Nephron (organoid): ENCODE results near the gene TLR3.

Source experiments
- H3K27ac Mint-ChIP-seq, 3 experiments: 2 replicates each; pipeline ENCODE4 v1.8.0; 2020; ENCODE audit warnings: mixed read lengths in 3 of 3, mild to moderate bottlenecking in 2 of 3, moderate library complexity in 1 of 3
- H3K27me3 Mint-ChIP-seq: 2 replicates; pipeline ENCODE4 v1.8.0; 2021; ENCODE audit warnings: low read depth, mild to moderate bottlenecking, moderate library complexity, mixed read lengths
- H3K36me3 Mint-ChIP-seq: 2 replicates; pipeline ENCODE4 v1.8.0; 2020; ENCODE audit warnings: low read depth, mixed read lengths
- H3K4me1 Mint-ChIP-seq: 2 replicates; pipeline ENCODE4 v1.8.0; 2020; ENCODE audit warnings: mixed read lengths
- H3K4me3 Mint-ChIP-seq, 3 experiments: 2 replicates each; pipeline ENCODE4 v1.8.0; 2020; ENCODE audit warnings: mild to moderate bottlenecking in 3 of 3, mixed read lengths in 3 of 3, moderate library complexity in 2 of 3
- H3K9me3 Mint-ChIP-seq: 2 replicates; pipeline ENCODE4 v1.8.0; 2020; ENCODE audit warnings: mixed read lengths
- TF ChIP-seq, protein P1 (sequence below), 3 experiments: fragments of 200-600 bp; sonication (generic); IDR thresholded peaks; one replicate each; pipeline ENCODE4 v1.5.0; 2021; ENCODE audit warnings: antibody characterized with exemption in 3 of 3; ENCODE audit not compliant: unreplicated experiment in 3 of 3

TLR3 gene

DNA sequence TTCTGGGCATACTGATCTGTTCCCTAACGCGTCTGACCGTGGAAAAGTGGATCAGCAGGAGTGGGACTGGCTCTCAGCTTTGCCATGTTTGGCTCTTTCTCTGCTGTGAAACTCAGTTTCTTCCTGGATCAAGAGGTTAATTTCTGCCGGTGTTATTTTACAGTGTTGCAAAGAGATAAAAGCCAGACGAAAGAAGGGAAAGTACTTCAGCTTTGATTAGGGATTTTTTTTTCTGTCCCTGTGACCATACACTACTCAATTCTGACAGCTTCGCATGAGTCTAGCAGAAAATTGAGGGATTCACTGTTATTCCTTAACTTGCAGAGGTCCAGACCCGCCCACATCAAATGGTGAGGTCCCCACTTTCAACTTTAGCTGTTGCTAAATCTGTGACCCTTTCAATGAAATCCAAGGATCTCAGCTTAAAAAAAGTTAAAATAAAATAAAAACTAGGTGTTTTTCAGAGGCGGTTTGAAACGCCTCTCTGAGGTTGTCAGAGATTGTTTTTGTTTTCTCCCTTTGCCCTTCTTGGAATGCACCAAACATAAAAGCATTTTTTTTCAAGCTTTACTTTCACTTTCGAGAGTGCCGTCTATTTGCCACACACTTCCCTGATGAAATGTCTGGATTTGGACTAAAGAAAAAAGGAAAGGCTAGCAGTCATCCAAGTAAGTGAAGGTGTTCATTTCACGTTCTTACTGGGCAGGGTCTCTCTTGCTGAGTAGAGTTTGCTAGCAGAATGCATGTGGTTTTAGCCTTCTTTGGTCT is at the start of gene TLR3:
TSS of gene TLR3 (plus strand) at position 576 of the 768 bp plus-strand sequence. CDS start 7,464 bp downstream, outside the sequence.
- TF ChIP-seq, protein P1, sequence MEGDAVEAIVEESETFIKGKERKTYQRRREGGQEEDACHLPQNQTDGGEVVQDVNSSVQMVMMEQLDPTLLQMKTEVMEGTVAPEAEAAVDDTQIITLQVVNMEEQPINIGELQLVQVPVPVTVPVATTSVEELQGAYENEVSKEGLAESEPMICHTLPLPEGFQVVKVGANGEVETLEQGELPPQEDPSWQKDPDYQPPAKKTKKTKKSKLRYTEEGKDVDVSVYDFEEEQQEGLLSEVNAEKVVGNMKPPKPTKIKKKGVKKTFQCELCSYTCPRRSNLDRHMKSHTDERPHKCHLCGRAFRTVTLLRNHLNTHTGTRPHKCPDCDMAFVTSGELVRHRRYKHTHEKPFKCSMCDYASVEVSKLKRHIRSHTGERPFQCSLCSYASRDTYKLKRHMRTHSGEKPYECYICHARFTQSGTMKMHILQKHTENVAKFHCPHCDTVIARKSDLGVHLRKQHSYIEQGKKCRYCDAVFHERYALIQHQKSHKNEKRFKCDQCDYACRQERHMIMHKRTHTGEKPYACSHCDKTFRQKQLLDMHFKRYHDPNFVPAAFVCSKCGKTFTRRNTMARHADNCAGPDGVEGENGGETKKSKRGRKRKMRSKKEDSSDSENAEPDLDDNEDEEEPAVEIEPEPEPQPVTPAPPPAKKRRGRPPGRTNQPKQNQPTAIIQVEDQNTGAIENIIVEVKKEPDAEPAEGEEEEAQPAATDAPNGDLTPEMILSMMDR (IDR thresholded peaks at IDR 0.05; ENCODE audit: unreplicated experiment in 3 of 3): no peak
- Mint-ChIP-seq H3K4me3 (peak within 1 kb of the TSS; percentile 24 to 76 (median 71)), H3K9me3 (no peaks in the 10 kb centered on the region), H3K36me3 (no peaks in the 10 kb centered on the region), H3K4me1 (peaks cover 15% of the 10 kb centered on the region), H3K27me3 (no peaks in the 10 kb centered on the region), H3K27ac (peak within 1 kb of the TSS; percentile 41 to 78 (median 61))

DNA sequence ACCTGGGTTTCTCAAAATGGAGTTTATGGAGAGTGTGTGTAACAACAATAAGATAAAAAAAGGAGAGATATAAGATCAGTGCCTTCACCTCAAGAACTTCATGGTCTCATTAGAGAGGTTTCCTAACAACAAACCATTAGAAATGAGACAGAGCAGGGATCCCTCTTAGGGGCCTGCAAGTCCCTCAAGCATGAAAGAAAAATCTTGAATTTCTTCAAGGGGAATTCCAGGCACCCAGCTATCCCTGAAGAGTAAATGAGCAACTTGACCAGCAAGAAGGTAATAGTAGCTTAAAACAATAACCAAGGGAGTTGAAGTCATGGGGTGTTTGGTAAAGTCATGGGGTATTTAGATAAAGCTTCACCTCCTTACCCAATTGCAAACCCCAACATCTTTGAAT is 49.7 kb upstream of the TLR3 start:
- Mint-ChIP-seq H3K4me1 (peaks cover 18% of the 10 kb centered on the region), H3K4me3 (no peak overlapping the region), H3K27me3 (peaks cover 3% of the 10 kb centered on the region), H3K9me3 (no peaks in the 10 kb centered on the region), H3K27ac (no peak overlapping the region), H3K36me3 (no peaks in the 10 kb centered on the region)
- TF ChIP-seq, protein P1 (IDR thresholded peaks at IDR 0.05; ENCODE audit: unreplicated experiment in 3 of 3): no peak

DNA sequence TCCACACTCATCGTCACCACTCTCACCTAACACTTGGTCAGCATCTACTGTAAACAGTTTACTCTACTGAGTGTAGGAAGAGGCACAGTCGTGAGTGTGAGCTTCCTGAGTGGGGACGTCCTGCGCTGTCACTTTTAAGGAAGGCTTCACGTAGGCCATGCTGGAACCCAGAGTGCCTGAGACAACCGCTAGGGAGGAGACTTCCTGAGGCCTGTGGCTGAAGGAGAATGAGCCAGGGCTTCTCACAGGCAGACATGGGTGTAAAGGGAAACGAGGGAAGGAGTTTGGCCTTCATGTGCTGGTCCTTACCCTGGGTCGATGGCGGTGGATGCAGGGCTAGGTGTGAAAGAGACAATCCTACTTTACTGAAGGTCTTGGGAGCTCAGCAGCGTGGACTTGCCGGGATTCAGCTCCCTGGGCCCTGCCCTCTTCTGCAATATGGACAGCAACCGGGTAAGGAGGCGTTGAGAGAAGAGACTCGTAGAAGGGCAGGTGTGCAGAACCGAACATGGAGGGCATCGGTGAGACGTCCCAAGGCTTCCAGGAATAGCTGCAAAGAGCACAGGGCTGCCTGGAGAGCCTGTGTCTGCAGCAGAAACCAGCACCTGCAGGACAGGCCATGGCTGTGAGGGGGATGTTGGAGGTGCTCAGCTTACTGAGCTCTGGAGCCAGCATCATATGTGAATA is 48.7 kb upstream of the TLR3 start:
- Mint-ChIP-seq H3K4me3 (no peak overlapping the region), H3K36me3 (no peaks in the 10 kb centered on the region), H3K9me3 (no peaks in the 10 kb centered on the region), H3K4me1 (peaks cover 23% of the 10 kb centered on the region), H3K27ac (peak overlapping the region in 1 of 3 experiments; percentile 5), H3K27me3 (peaks cover 3% of the 10 kb centered on the region)
- TF ChIP-seq, protein P1 (IDR thresholded peaks at IDR 0.05; ENCODE audit: unreplicated experiment in 3 of 3): no peak

- peaks cover 26% of the 10 kb centered on the region for H3K4me1 Mint-ChIP-seq
- TF ChIP-seq, protein P1 (IDR thresholded peaks at IDR 0.05; ENCODE audit: unreplicated experiment in 3 of 3): no peak
- peaks cover 3% of the 10 kb centered on the region for H3K27me3 Mint-ChIP-seq
- peak overlapping the region in 1 of 3 experiments; percentile 24 for H3K4me3 Mint-ChIP-seq
- no peaks in the 10 kb centered on the region for H3K36me3 Mint-ChIP-seq
- H3K27ac Mint-ChIP-seq: peak overlapping the region in 1 of 3 experiments; percentile 39
- no peaks in the 10 kb centered on the region for H3K9me3 Mint-ChIP-seq
Observed at GRCh38 chr4:186020793-186021407, 48.1 kb upstream of the TLR3 start.

DNA sequence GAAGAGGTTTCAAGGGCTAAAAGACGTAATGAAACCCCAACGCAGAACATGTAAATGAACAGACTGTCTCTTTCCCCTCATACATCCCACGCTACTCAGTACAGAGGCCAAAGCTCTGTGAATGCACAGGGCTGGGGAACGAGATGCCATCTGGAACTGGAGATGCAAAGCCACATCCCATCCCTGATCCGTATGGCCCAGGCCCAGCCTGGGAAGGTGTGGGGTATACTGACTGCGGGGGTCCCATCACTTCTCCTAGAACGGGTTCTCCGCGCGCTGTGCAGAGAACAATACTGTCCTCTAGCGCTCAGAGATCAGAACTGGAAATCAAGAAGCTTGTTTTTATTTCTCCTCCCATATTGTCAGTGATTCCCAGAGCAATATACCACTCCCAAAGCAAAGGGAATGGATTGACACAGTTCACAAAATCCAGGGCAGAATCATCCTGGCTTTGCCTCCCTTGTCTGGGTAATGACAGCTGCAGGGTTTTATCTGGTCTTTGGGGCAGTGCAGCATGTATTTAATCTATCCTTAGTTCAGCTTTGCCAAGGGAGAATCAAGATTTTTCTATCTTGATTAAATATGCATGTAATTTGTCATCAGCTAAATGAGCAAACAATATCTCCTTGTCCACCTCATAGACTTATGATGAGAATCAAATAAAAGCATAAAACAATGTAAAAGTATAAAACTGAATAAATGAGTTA is 47.3 kb upstream of the TLR3 start:
- peaks cover 27% of the 10 kb centered on the region for H3K4me1 Mint-ChIP-seq
- peak overlapping the region in 1 of 3 experiments; percentile 28 for H3K4me3 Mint-ChIP-seq
- TF ChIP-seq, protein P1 (IDR thresholded peaks at IDR 0.05; ENCODE audit: unreplicated experiment in 3 of 3): peak; percentile 84 to 92 (median 90)
- peak overlapping the region in 1 of 3 experiments; percentile 39 for H3K27ac Mint-ChIP-seq
- H3K27me3 Mint-ChIP-seq: peaks cover 3% of the 10 kb centered on the region
- no peaks in the 10 kb centered on the region for H3K36me3 Mint-ChIP-seq
- H3K9me3 Mint-ChIP-seq: no peaks in the 10 kb centered on the region
